Activated CD4-positive, alpha-beta memory T cell treated with anti-CD3 and anti-CD28 coated beads for 36 hours (primary cell): ENCODE measurements around the gene SCYL1. TPM values are rescaled to one million over a fixed set of nuclear protein-coding genes. Genes with fewer than 3 reads are reported as not detected.
"Not testable (repeated sequence)": the region's sequence is repeated elsewhere in the genome, so short reads cannot be mapped to it uniquely, and the experiment has no call there.

Experiments used
- CTCF ChIA-PET: fragments of 350-600 bp; sonication (Branson Sonifier 250); formaldehyde crosslinking; loops from one replicate; lab custom pipeline; 2021; ENCODE audit warnings: antibody characterized with exemption, inconsistent platforms; lab: Charles Lee
- POLR2A ChIA-PET: fragments of 350-600 bp; sonication (Branson Sonifier 250); formaldehyde crosslinking; loops from one replicate; lab custom pipeline; 2021; ENCODE audit warnings: antibody characterized with exemption; lab: Charles Lee
- DNase-seq: peaks from one replicate; pipeline ENCODE4 v3.0.0-alpha.2; 2020
- H3K27ac Mint-ChIP-seq: one replicate; pipeline ENCODE4 v1.8.0; 2021; ENCODE audit warnings: mixed read lengths
- H3K27me3 Mint-ChIP-seq: one replicate; pipeline ENCODE4 v1.8.0; 2021; ENCODE audit warnings: mixed read lengths
- H3K36me3 Mint-ChIP-seq: one replicate; pipeline ENCODE4 v1.8.0; 2021; ENCODE audit warnings: mixed read lengths
- H3K4me1 Mint-ChIP-seq: one replicate; pipeline ENCODE4 v1.8.0; 2021; ENCODE audit warnings: low read depth, mixed read lengths
- H3K4me3 Mint-ChIP-seq: one replicate; pipeline ENCODE4 v1.8.0; 2021; ENCODE audit warnings: mild to moderate bottlenecking, mixed read lengths
- H3K9me3 Mint-ChIP-seq: one replicate; pipeline ENCODE4 v1.8.0; 2021; ENCODE audit warnings: mixed read lengths
- intact Hi-C: fragments of 100-400 bp; cut with micrococcal nuclease; formaldehyde crosslinking; loops from one replicate; pipeline ENCODE4 v1.15.1; 2023
- total RNA-seq, 2 experiments: library from RNA; stranded (reverse); gene quantifications; one replicate each; pipeline ENCODE4 v1.2.3, GENCODE V29; 2021

SCYL1 gene
- total RNA-seq, 2 experiments from 2014 or later, result 67.8 to 69.8 TPM

GRCh38 chr11:65564879-65565559 lies 40.1 kb downstream of the SCYL1 start:
- peak; percentile 43 for DNase-seq
- ChIA-PET POLR2A (interaction anchor here (0.7 to 2.5 kb wide), 5 partner anchors 8 to 50 kb away, joined by 3 to 13 read pairs (median 7); partner anchors contain the start of gene PCNX3), CTCF (interaction anchor here (0.5 to 7.7 kb wide), 8 partner anchors 13 to 276 kb away, joined by 3 to 50 read pairs (median 5); partner anchors contain the start of gene SCYL1)
- Mint-ChIP-seq H3K4me3 (peak overlapping the region; percentile 56), H3K4me1 (peaks cover 51% of the 10 kb centered on the region), H3K27ac (peak overlapping the region; percentile 98)
- H3K9me3 Mint-ChIP-seq, H3K27me3 Mint-ChIP-seq, H3K36me3 Mint-ChIP-seq, intact Hi-C loops: not testable (repeated sequence)

GRCh38 chr11:65565624-65566453 lies 41.0 kb downstream of the SCYL1 start:
- Mint-ChIP-seq H3K4me1 (peaks cover 47% of the 10 kb centered on the region), H3K9me3 (no peaks in the 10 kb centered on the region), H3K36me3 (peaks cover 11% of the 10 kb centered on the region), H3K4me3 (peak overlapping the region; percentile 56), H3K27me3 (no peaks in the 10 kb centered on the region), H3K27ac (peak overlapping the region; percentile 98)
- CTCF ChIA-PET, result interaction anchor here (0.5 to 7.7 kb wide), 10 partner anchors 11 to 377 kb away, joined by 3 to 50 read pairs (median 5); partner anchors contain the start of gene SCYL1
- POLR2A ChIA-PET, result interaction anchor here (0.6 to 2.5 kb wide), 8 partner anchors 9 to 232 kb away, joined by 3 to 13 read pairs (median 4); partner anchors contain the start of genes DPF2 and PCNX3
- DNase-seq, result peak; percentile 66
- intact Hi-C loops, result loop anchor here (1.0 kb wide), 1 partner anchor 8 kb away; the partner anchor contains the start of gene LTBP3

GRCh38 chr11:65569164-65569972 lies 44.5 kb downstream of the SCYL1 start:
- CTCF ChIA-PET, result interaction anchor here (0.6 to 8.9 kb wide), 10 partner anchors 14 to 203 kb away, joined by 3 to 176 read pairs (median 4); partner anchors contain the start of genes KCNK7, MAP3K11 and PCNX3
- peak overlapping the region; percentile 100 for H3K4me3 Mint-ChIP-seq
- no peaks in the 10 kb centered on the region for H3K27me3 Mint-ChIP-seq
- H3K27ac Mint-ChIP-seq, result peak overlapping the region; percentile 95
- peaks cover 62% of the 10 kb centered on the region for H3K4me1 Mint-ChIP-seq
- POLR2A ChIA-PET, result interaction anchor here (1.0 to 3.8 kb wide), 10 partner anchors 10 to 290 kb away, joined by 3 to 28 read pairs (median 4); partner anchors contain the start of genes CFL1, LTBP3, MALAT1 and NEAT1
- DNase-seq, result no peak
- peaks cover 22% of the 10 kb centered on the region for H3K36me3 Mint-ChIP-seq
- H3K9me3 Mint-ChIP-seq, result no peaks in the 10 kb centered on the region
- intact Hi-C loops, result no loop called here

DNA sequence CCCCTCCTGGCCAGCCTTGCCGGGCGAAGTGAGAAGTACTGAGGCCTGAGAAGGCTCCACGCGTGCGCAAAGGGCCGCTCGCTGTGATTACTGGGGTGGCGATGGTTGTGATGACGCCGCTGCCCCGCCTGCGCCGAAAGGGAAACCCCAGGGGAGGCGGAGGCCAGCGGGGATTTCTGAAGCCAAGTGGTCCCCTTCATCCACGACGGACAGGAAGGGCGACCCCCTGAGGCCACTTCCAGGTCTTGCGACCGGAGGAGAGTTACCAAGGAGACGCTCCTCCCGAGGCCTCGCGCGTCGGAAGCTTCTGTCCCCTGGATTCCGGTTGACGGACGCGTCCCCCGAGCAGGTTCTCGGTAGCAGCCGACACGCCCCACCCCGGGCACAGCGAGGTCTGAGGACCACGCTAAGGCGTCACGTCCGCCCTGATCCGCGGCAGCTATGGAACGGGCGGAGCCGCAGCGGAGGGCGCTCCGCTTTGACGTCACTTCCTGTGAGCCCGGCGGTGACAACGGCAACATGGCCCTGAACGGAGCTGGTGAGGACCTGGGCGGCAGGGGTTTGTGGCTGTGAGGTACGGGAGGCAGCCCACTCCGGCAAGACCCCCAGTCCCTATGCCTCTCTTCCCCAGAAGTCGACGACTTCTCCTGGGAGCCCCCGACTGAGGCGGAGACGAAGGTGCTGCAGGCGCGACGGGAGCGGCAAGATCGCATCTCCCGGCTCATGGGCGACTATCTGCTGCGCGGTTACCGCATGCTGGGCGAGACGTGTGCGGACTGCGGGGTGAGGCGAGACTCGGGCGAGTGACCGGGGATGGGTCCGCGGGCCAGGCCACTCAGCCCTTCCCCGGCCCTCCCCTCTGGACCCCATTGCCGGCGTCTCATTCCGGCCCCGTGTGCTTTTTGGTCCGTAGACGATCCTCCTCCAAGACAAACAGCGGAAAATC lies 45.4 kb downstream of the SCYL1 start, which contains the start of gene ZNRD2:
ZNRD2 (plus strand) TSS at position 505 of the 946 bp plus-strand sequence; CDS start at position 520, 15 bp downstream.
- CTCF ChIA-PET, result interaction anchor here (1.0 to 8.9 kb wide), 11 partner anchors 13 to 203 kb away, joined by 3 to 176 read pairs (median 8); partner anchors contain the start of genes KCNK7, MAP3K11 and PCNX3

GRCh38 chr11:65571420-65571819 lies 46.5 kb downstream of the SCYL1 start:
- Mint-ChIP-seq H3K27ac (peak overlapping the region; percentile 84), H3K36me3 (peaks cover 26% of the 10 kb centered on the region), H3K27me3 (no peaks in the 10 kb centered on the region), H3K4me1 (peaks cover 55% of the 10 kb centered on the region), H3K9me3 (no peaks in the 10 kb centered on the region), H3K4me3 (peak overlapping the region; percentile 100)
- intact Hi-C loops, result loop anchor here (5.0 kb wide), 2 partner anchors 81 to 189 kb away; partner anchors contain the start of gene SLC25A45
- ChIA-PET POLR2A (interaction anchor here (1.3 to 3.8 kb wide), 7 partner anchors 12 to 148 kb away, joined by 3 to 28 read pairs (median 7); partner anchors contain the start of genes LTBP3, NEAT1 and PCNX3), CTCF (interaction anchor here (1.0 to 8.9 kb wide), 12 partner anchors 12 to 74 kb away, joined by 3 to 176 read pairs (median 8); partner anchors contain the start of genes KCNK7, LTBP3, MAP3K11 and PCNX3)
- DNase-seq, result no peak

More for the DNA sequence above, 45.4 kb downstream of the SCYL1 start, which contains the start of gene ZNRD2:
- Mint-ChIP-seq H3K4me3 (peak within 1 kb of the TSS; percentile 100), H3K4me1 (peaks cover 62% of the 10 kb centered on the region), H3K27ac (peak within 1 kb of the TSS; percentile 95), H3K9me3 (no peaks in the 10 kb centered on the region), H3K36me3 (peaks cover 22% of the 10 kb centered on the region), H3K27me3 (no peaks in the 10 kb centered on the region)
- DNase-seq, result peak; percentile 100
- intact Hi-C loops, result loop anchor here (1.0 to 5.0 kb wide), 5 partner anchors 24 to 188 kb away; partner anchors contain the start of genes PCNX3 and SLC25A45
- POLR2A ChIA-PET, result interaction anchor here (0.5 to 3.8 kb wide), 16 partner anchors 10 to 289 kb away, joined by 3 to 28 read pairs (median 4); partner anchors contain the start of genes CFL1, LTBP3, MALAT1 and NEAT1

GRCh38 chr11:65571940-65572339 lies 47.1 kb downstream of the SCYL1 start:
- intact Hi-C loops, result loop anchor here (5.0 kb wide), 2 partner anchors 80 to 190 kb away; partner anchors contain the start of gene SLC25A45
- H3K27ac Mint-ChIP-seq, result peak overlapping the region; percentile 84
- H3K36me3 Mint-ChIP-seq, result peaks cover 31% of the 10 kb centered on the region
- CTCF ChIA-PET, result interaction anchor here (1.0 to 8.9 kb wide), 14 partner anchors 11 to 74 kb away, joined by 3 to 176 read pairs (median 6); partner anchors contain the start of genes KCNK7, LTBP3, MAP3K11 and PCNX3
- peak; percentile 63 for DNase-seq
- H3K4me3 Mint-ChIP-seq, result peak overlapping the region; percentile 100
- POLR2A ChIA-PET, result interaction anchor here (0.9 to 3.8 kb wide), 7 partner anchors 12 to 65 kb away, joined by 3 to 28 read pairs (median 5); partner anchors contain the start of genes LTBP3 and PCNX3
- no peaks in the 10 kb centered on the region for H3K27me3 Mint-ChIP-seq
- peaks cover 50% of the 10 kb centered on the region for H3K4me1 Mint-ChIP-seq
- no peaks in the 10 kb centered on the region for H3K9me3 Mint-ChIP-seq

DNA sequence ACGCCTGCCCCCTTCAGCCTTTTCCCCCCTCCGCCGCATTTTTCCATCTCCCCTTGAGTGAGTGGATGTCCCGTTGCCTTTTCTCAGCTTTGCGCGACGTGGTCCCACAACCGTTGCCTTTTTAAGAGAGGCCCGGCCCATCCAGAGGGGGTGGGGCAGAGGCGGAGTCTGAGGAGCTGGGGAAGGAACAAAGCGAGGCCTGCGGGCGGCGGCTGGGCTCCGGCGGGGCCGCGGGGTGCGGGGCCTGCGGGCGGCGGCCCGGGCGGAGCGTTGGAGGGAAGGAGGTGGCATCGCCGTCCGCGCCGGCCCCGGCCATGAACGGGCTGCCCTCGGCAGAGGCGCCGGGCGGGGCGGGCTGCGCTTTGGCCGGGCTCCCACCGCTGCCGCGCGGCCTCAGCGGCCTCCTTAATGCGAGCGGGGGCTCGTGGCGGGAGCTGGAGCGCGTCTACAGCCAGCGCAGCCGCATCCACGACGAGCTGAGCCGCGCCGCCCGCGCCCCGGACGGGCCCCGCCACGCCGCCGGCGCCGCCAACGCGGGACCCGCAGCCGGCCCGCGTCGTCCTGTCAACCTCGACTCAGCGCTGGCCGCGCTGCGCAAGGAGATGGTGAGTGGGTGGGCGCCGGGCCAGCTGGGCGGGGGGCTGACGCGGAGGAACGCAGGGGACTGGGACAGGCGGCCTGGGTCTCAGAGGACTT lies 47.6 kb downstream of the SCYL1 start, which contains the start of gene FAM89B:
FAM89B (plus strand) TSS at position 183 of the 696 bp plus-strand sequence; CDS start at position 315, 132 bp downstream.
- CTCF ChIA-PET, result interaction anchor here (0.5 to 8.9 kb wide), 22 partner anchors 11 to 208 kb away, joined by 3 to 176 read pairs (median 3); partner anchors contain the start of genes KCNK7, LTBP3, MAP3K11 and PCNX3
- intact Hi-C loops, result loop anchor here (5.0 kb wide), 2 partner anchors 80 to 190 kb away; partner anchors contain the start of gene SLC25A45
- no peaks in the 10 kb centered on the region for H3K27me3 Mint-ChIP-seq
- no peaks in the 10 kb centered on the region for H3K9me3 Mint-ChIP-seq
- POLR2A ChIA-PET, result interaction anchor here (0.8 to 3.2 kb wide), 11 partner anchors 14 to 75 kb away, joined by 3 to 21 read pairs (median 4); partner anchors contain the start of gene PCNX3
- peak within 1 kb of the TSS; percentile 100 for H3K4me3 Mint-ChIP-seq
- DNase-seq, result peak; percentile 93
- H3K36me3 Mint-ChIP-seq, result peaks cover 31% of the 10 kb centered on the region
- peaks cover 47% of the 10 kb centered on the region for H3K4me1 Mint-ChIP-seq
- peak within 1 kb of the TSS; percentile 84 for H3K27ac Mint-ChIP-seq

DNA sequence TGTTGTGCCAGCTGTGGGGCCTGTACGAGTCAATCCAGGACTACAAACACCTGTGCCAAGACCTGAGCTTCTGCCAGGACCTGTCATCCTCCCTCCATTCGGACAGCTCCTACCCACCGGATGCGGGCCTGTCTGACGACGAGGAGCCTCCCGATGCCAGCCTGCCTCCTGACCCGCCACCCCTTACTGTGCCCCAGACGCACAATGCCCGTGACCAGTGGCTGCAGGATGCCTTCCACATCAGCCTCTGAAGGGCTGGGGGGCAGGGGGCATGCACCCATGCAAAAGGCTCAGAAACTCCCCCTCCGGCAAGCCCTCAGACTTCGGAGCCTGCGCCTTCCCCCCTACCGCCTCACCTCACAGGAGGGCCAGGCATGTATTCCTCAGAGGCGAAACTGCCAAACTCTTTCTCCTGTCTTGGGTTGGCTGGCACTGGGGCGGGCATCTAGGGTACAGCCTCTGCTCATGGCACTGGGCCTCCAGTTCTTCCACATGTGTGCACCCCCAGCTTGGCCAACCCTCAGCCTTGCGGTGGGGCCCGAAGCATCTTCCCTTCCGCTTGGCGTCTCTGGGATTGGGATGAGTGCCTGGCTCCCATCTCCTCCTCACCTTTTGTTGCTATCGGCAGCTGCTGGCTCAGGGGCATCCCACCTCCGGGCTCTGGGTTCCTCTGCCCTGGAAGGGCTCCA lies 48.7 kb downstream of the SCYL1 start:
- Mint-ChIP-seq H3K4me1 (peaks cover 52% of the 10 kb centered on the region), H3K4me3 (peak overlapping the region; percentile 79), H3K9me3 (no peaks in the 10 kb centered on the region), H3K36me3 (peaks cover 32% of the 10 kb centered on the region), H3K27me3 (no peaks in the 10 kb centered on the region), H3K27ac (peak overlapping the region; percentile 83)
- ChIA-PET CTCF (interaction anchor here (0.6 to 8.9 kb wide), 17 partner anchors 11 to 258 kb away, joined by 3 to 176 read pairs (median 4); partner anchors contain the start of genes KCNK7, LTBP3, MAP3K11 and PCNX3), POLR2A (interaction anchor here (0.5 to 3.2 kb wide), 8 partner anchors 13 to 1328 kb away, joined by 3 to 17 read pairs (median 4); partner anchors contain the start of gene PCNX3)
- intact Hi-C loops, result loop anchor here (1.0 to 5.0 kb wide), 7 partner anchors 15 to 285 kb away; partner anchors contain the start of genes CFL1, SIPA1 and SLC25A45
- peak; percentile 62 for DNase-seq
